ENCODE data around the gene ALDH3B1.

DNA sequence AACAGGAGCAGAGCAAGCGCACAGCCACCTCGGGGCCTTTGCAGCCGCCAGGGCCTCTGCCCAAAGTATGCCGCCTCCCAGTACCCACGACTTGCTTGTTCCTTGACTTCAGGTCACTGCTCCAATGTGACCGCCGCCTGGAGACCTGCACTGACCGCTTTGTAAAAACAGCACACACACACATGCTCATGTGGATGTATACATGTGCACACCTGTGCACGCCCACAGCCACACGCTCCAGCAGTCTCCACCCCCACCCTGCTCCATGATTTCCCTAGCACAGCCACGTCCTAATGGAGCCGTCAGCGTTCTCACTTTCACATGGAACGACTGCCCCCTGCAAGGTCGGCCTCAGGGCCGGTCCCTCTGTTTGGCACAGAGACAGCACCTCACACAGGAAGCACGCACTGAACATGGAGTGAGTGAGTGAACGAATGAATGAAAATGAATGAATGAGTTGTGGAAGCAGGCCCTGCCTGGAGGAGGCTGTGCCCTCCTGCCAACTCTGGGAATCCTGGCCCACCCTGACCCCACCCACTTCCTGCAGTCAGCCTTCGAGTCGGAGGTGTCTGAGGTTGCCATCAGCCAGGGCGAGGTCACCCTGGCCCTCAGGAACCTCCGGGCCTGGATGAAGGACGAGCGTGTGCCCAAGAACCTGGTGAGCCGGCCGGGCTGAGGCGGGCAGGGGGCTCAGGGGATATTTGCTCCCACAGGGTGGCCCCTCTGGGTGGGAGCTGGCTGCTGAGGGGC is 8.0 kb downstream of the ALDH3B1 start:
- TF ChIP-seq, protein P1, sequence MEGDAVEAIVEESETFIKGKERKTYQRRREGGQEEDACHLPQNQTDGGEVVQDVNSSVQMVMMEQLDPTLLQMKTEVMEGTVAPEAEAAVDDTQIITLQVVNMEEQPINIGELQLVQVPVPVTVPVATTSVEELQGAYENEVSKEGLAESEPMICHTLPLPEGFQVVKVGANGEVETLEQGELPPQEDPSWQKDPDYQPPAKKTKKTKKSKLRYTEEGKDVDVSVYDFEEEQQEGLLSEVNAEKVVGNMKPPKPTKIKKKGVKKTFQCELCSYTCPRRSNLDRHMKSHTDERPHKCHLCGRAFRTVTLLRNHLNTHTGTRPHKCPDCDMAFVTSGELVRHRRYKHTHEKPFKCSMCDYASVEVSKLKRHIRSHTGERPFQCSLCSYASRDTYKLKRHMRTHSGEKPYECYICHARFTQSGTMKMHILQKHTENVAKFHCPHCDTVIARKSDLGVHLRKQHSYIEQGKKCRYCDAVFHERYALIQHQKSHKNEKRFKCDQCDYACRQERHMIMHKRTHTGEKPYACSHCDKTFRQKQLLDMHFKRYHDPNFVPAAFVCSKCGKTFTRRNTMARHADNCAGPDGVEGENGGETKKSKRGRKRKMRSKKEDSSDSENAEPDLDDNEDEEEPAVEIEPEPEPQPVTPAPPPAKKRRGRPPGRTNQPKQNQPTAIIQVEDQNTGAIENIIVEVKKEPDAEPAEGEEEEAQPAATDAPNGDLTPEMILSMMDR (IDR thresholded peaks at IDR 0.05): no peak
- TF ChIP-seq POLR2A (IDR thresholded peaks at IDR 0.05): no peak

All from lower leg skin (tissue), 3 donors.